ENCODE results near the gene LAMB4. TPM values are rescaled to one million over a fixed set of nuclear protein-coding genes. Genes with fewer than 3 reads are reported as not detected.
A peak's percentile ranks its signal among the peaks of the same experiment; 100 is the strongest.

Gene LAMB4
- polyA plus RNA-seq, 1 donor, result 4.3 TPM

DNA sequence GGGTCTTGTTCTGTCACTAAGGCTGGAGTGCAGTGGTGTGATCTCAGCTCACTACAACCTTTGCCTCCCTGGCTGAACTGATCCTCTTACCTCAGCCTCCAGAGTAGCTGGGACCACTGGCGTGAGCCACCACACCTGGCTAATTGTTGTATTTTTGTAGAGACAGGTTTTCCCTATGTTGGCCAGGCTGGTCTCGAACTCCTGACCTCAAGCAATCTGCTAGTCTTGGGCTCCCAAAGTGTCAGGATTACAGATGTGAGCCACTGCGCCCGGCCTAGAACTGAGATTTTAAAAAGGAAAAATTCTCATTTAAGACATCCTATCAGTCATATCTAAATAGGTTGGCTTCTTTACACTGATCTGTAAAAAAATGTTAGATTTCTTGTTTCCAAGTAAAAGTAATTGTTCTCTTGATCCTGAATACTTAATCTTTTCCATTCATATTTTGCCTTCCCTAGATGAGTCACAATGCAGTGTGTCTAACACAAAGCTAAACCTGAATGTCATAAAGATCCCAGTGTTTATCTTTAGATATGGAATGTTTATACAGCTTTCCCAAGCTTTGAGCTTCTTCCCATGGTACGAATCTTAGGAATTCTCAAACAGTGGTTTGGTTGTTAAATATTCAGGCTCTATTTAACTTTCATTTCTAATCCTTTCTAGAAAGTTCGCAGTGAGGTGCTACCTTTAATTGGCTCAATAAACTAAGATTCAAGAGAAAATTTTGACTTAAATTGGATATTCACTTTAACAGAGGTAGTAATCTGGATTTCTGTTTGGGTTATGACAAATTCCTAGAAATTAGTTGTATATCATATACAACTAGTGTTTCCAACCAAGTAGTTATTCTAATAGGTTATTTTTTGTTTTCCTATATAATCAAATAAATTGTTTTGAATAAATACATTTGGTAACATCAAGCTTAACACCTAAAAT, 115.1 kb downstream of the LAMB4 start:
- no peak for DNase-seq

GRCh38 chr7:108014215-108014614, 115.9 kb downstream of the LAMB4 start:
- DNase-seq, result no peak

GRCh38 chr7:108012499-108013430, 117.4 kb downstream of the LAMB4 start:
- no peak for DNase-seq

GRCh38 chr7:108010377-108010776, 119.8 kb downstream of the LAMB4 start:
- DNase-seq, result no peak

DNA sequence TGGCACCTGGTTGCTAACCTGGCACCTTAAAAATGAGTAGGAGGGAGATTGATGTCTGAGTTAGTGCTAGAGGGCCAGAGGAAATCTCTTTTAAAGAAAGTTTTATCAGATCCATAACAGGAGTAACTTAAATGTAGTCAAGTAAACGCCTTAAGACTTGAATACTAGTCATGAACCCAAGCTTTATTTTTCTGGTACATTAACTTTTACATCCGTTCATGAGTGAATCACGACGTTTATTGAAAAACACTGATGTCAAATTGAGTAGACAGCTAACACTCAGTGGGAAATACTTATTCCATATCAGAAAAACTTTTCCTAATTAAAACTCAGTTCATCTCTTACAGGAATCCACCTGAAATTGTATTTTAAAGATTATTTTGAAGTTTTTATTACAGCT, 120.3 kb downstream of the LAMB4 start:
- DNase-seq, result no peak

DNA sequence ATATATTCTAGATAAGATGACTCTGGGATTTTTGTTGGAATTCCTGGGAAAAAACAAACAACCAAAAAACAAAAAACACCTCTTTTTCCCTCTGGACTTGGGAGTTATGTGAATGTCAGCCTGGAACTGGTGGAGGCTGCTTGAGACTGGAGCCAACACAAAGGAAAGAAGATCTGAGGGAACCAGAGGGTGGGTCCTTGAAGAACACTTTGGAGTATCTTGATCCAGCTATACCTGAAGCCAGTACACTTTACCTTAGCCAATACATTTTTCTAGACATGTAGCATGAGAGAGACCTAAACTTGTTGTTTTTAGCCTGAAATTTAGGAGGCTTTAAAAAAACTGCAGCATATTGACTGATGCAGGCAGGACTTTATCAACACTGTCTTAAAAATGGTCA, 121.3 kb downstream of the LAMB4 start:
- no peak for DNase-seq

- DNase-seq, result no peak
Observed at GRCh38 chr7:108008240-108008639, 121.9 kb downstream of the LAMB4 start.

DNA sequence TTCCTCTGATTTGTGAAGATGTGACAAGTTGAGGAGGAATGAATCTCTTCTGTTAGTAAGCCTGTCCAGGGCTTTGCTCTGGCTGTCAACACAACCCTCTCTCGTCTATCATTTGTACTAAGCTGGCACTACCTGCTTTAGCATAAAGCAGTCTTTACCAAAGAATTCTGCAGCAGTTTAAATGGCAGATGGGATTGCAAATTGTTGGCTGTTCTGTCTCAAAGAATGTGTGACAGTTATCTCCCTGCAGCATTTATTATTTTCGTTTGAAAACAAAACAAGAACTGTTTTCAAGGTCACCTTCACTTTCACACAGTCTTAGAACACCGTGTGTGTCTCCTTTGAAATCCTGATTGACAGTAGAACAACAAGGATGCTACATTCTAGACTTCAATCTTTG, 122.4 kb downstream of the LAMB4 start:
- no peak for DNase-seq

- no peak for DNase-seq
Observed at GRCh38 chr7:108007261-108007660, 122.9 kb downstream of the LAMB4 start.

GRCh38 chr7:108004220-108005142, 125.7 kb downstream of the LAMB4 start:
- DNase-seq, result peak; percentile 73

- DNase-seq, result no peak
Observed at GRCh38 chr7:108003599-108003935, 126.6 kb downstream of the LAMB4 start.

DNA sequence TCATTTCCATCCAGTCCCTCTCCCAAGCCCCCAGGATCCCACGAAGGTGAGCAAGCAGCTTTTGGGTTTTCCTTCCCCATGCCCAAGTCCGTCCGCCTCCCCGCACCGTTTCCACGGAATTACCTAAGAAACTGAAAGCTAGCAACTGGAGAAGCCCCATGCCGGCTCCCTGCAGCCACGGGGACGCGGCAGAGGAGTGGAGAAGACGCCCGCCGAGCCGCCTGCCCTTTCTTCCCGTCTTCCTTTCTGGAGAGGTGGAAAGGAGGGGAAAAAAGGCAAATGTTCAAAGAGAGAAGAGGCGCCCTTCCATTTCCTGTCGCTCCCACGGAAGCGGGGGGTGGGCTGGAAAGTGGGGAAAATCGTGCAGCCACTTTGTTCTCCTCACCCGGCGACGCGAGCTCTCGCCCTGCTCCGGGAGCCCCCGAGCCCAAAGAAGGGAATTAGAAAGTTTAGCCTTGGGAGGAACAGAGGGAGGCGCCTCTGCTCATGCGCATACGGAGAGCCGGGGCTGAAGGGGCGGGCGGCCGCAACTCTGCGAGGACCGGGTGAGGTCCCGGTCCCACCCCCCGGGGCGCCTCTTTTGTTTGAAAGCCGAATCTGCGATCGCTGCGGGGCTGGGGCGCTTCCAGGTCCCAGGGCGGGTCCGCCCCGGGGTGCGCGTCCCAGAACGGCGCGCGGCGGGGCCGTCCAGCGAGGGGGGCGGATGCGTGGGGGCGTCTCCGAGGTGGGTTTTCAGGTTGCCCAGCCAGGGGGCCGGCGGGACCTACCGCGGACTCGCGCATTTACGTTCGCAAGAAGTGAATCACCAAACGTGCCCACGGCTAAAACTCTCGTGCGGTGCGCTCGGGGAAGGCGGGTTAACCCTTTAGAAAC, 127.2 kb downstream of the LAMB4 start, which contains the start of gene LAMB1:
Gene LAMB1, minus strand, starts transcription at position 436 of the 873 bp plus-strand sequence. Its CDS starts 276 bp downstream, at position 160.
- peak; percentile 79 for DNase-seq

GRCh38 chr7:108001764-108002725, 128.1 kb downstream of the LAMB4 start:
- DNase-seq, result no peak

- DNase-seq, result no peak
Observed at GRCh38 chr7:108000875-108001763, 129.0 kb downstream of the LAMB4 start.

- no peak for DNase-seq
Observed at GRCh38 chr7:107999779-108000560, 130.2 kb downstream of the LAMB4 start.

- no peak for DNase-seq
Observed at GRCh38 chr7:107998660-107999480, 131.3 kb downstream of the LAMB4 start.

- no peak for DNase-seq
Observed at GRCh38 chr7:107998150-107998549, 132.0 kb downstream of the LAMB4 start.

Measured in left kidney (tissue), 2 donors.